ENCODE measurements around the gene CDH20. TPM values are rescaled to one million over a fixed set of nuclear protein-coding genes. Genes with fewer than 3 reads are reported as not detected.

The CDH20 gene
- total RNA-seq, 2 experiments from 2014 or later, result not detected

DNA sequence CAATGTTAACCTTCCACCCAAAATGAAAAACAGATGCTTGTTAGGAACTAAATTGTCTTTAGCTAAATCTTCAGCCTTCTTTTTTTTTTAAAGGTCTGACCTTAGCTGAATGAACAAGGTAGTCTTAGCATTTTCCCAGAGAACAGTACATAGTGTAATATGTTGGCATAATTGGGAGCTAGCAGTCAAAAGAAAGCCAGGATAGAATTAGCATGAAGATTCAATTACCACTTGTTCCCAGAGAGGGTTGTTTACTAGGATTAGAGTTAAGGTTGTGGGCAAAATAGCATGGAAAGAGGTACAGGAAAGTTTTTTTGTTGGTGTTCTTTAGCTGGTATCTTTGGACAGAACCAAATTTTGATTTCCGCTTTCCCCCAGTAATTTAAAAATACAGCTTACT is 6.9 kb downstream of the CDH20 start:
- no peaks in the 10 kb centered on the region for H3K9me3 Mint-ChIP-seq
- no peaks in the 10 kb centered on the region for H3K4me1 Mint-ChIP-seq (ENCODE audit: low read depth)
- CTCF ChIA-PET, result no interaction called here
- intact Hi-C loops (cut with micrococcal nuclease), result no loop called here
- no peak overlapping the region for H3K4me3 Mint-ChIP-seq
- ATAC-seq (no peak), DNase-seq (no peak)
- H3K27ac Mint-ChIP-seq, result no peak overlapping the region
- no peaks in the 10 kb centered on the region for H3K36me3 Mint-ChIP-seq (ENCODE audit: low read depth)
- POLR2A ChIA-PET, result no interaction called here
- TF ChIP-seq, protein P1, sequence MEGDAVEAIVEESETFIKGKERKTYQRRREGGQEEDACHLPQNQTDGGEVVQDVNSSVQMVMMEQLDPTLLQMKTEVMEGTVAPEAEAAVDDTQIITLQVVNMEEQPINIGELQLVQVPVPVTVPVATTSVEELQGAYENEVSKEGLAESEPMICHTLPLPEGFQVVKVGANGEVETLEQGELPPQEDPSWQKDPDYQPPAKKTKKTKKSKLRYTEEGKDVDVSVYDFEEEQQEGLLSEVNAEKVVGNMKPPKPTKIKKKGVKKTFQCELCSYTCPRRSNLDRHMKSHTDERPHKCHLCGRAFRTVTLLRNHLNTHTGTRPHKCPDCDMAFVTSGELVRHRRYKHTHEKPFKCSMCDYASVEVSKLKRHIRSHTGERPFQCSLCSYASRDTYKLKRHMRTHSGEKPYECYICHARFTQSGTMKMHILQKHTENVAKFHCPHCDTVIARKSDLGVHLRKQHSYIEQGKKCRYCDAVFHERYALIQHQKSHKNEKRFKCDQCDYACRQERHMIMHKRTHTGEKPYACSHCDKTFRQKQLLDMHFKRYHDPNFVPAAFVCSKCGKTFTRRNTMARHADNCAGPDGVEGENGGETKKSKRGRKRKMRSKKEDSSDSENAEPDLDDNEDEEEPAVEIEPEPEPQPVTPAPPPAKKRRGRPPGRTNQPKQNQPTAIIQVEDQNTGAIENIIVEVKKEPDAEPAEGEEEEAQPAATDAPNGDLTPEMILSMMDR (IDR thresholded peaks at IDR 0.05), result no peak
- H3K27me3 Mint-ChIP-seq, result peaks cover 12% of the 10 kb centered on the region

DNA sequence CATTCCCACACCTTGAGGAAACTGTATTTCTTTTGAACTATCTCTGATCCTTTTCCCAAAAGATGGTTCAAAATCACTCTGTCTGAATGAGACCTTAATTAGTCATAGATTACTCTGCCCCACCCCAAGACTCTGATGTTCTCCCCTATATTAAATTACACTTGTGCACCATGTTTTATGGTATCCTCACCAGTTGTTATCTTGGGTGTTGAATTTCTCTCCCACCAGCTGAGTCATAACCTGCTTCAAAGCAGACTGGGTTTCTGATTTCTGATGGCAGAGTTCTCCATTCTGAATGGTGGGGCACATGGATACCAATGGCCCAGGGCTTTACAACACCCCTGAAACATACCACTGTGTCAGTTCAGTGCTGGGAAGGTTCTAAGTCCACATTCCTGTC is 15.0 kb downstream of the CDH20 start:
- Mint-ChIP-seq H3K9me3 (no peaks in the 10 kb centered on the region), H3K4me1 (ENCODE audit: low read depth) (no peaks in the 10 kb centered on the region), H3K27me3 (no peaks in the 10 kb centered on the region), H3K36me3 (ENCODE audit: low read depth) (no peaks in the 10 kb centered on the region), H3K4me3 (no peak overlapping the region), H3K27ac (no peak overlapping the region)
- DNase-seq, result no peak
- POLR2A ChIA-PET, result interaction anchor here (0.7 kb wide), 1 partner anchor 147 kb away, joined by 3 read pairs; no protein-coding TSS in a partner anchor
- CTCF ChIA-PET, result no interaction called here
- intact Hi-C loops (cut with micrococcal nuclease), result no loop called here
- no peak for ATAC-seq
- TF ChIP-seq, protein P1 (IDR thresholded peaks at IDR 0.05), result no peak

DNA sequence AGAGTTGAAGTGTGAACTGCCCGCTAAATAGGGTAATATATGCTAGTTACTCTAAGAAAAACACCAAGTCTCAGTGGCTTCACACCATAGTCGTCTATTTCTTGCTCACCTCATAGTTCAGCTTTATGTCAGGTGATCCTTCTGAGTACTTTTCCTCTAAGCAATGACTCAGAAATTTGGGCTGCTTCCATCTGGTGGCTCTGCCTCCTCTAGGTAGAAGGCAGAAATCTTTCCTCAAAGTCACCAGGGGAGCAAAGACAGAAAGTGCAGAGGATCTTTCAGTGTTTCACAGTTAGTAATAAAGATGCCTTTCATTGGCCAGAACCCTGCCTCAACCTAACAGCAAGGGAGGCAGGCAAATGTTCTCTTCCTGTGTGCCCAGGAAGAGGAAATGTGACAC is 17.3 kb downstream of the CDH20 start:
- TF ChIP-seq, protein P1 (IDR thresholded peaks at IDR 0.05), result no peak
- POLR2A ChIA-PET, result interaction anchor here (0.5 kb wide), 1 partner anchor 1445 kb away, joined by 3 read pairs; no protein-coding TSS in a partner anchor
- ATAC-seq (no peak), DNase-seq (no peak)
- Mint-ChIP-seq H3K9me3 (no peaks in the 10 kb centered on the region), H3K27me3 (no peaks in the 10 kb centered on the region), H3K36me3 (ENCODE audit: low read depth) (no peaks in the 10 kb centered on the region), H3K27ac (no peak overlapping the region), H3K4me3 (no peak overlapping the region), H3K4me1 (ENCODE audit: low read depth) (no peaks in the 10 kb centered on the region)
- intact Hi-C loops (cut with micrococcal nuclease), result no loop called here
- CTCF ChIA-PET, result no interaction called here

- Mint-ChIP-seq H3K4me3 (no peak overlapping the region), H3K27me3 (no peaks in the 10 kb centered on the region), H3K27ac (no peak overlapping the region), H3K4me1 (ENCODE audit: low read depth) (no peaks in the 10 kb centered on the region), H3K36me3 (ENCODE audit: low read depth) (no peaks in the 10 kb centered on the region), H3K9me3 (no peaks in the 10 kb centered on the region)
- TF ChIP-seq, protein P1 (IDR thresholded peaks at IDR 0.05), result no peak
- ATAC-seq, result no peak
- intact Hi-C loops (cut with micrococcal nuclease), result no loop called here
- ChIA-PET POLR2A (no interaction called here), CTCF (no interaction called here)
- no peak for DNase-seq
Measured at GRCh38 chr18:61352059-61352458, 18.8 kb downstream of the CDH20 start.

- ChIA-PET CTCF (no interaction called here), POLR2A (no interaction called here)
- Mint-ChIP-seq H3K4me1 (ENCODE audit: low read depth) (no peaks in the 10 kb centered on the region), H3K4me3 (no peak overlapping the region), H3K27me3 (no peaks in the 10 kb centered on the region), H3K36me3 (ENCODE audit: low read depth) (no peaks in the 10 kb centered on the region), H3K9me3 (no peaks in the 10 kb centered on the region), H3K27ac (no peak overlapping the region)
- intact Hi-C loops (cut with micrococcal nuclease), result no loop called here
- ATAC-seq (no peak), DNase-seq (no peak)
- TF ChIP-seq, protein P1 (IDR thresholded peaks at IDR 0.05), result no peak
Measured at GRCh38 chr18:61352611-61353010, 19.4 kb downstream of the CDH20 start.

Data from activated CD8-positive, alpha-beta T cell treated with anti-CD3 and anti-CD28 coated beads for 36 hours (primary cell).